ENCODE measurements around the gene XPO6. TPM values are rescaled to one million over a fixed set of nuclear protein-coding genes. Genes with fewer than 3 reads are reported as not detected.
A peak's percentile ranks its signal among the peaks of the same experiment; 100 is the strongest.

Gene XPO6
- total and polyA plus RNA-seq, 7 experiments from 2014 or later: 89.5 to 437 (median 371) TPM

DNA sequence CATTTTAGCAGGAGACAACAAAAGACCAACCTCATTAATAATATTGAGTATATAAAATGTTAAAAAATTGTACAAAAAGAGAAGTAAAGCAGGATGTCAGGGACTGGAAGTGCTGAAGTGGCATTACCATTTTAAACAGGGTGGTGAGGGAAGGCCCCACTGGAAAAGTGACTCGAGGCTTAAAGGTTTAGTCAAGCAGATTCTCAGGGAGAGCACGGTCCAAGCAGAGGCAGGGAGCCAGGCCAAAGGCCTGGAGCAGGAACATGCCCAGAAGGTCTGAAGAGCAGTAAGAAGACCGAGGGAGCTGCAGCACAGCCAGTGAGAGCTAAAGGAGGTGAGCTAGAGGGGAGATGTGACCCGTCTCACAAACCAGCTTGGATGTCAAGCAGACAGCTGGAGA, 7.6 kb downstream of the XPO6 start:
- Mint-ChIP-seq H3K4me3 (no peak overlapping the region), H3K27me3 (no peaks in the 10 kb centered on the region), H3K27ac (no peak overlapping the region), H3K4me1 (peaks cover 0 to 47% (median 42%) of the 10 kb centered on the region in 7 donors), H3K9me3 (peaks cover 0 to 2% (median 0%) of the 10 kb centered on the region in 11 donors), H3K36me3 (peaks cover 18 to 41% (median 34%) of the 10 kb centered on the region in 5 donors)
- Histone ChIP-seq H3K27me3 (ENCODE audit: control insufficient read depth in 2 of 2, insufficient read depth in 2 of 2, low read length in 2 of 2) (no peaks in the 10 kb centered on the region), H3K27ac (ENCODE audit: low read depth, low read length) (peak overlapping the region; percentile 45), H3K4me1 (ENCODE audit: control insufficient read depth in 2 of 2, insufficient read depth in 2 of 2, low read length in 2 of 2) (peaks cover 35 to 63% of the 10 kb centered on the region in 2 donors), H3K9me3 (ENCODE audit: control insufficient read depth in 2 of 3, low read length in 3 of 3) (no peaks in the 10 kb centered on the region), H3K36me3 (ENCODE audit: control insufficient read depth in 2 of 3, insufficient read depth in 3 of 3, low read length in 3 of 3) (peaks cover 29 to 68% (median 35%) of the 10 kb centered on the region in 3 experiments), H3K4me3 (ENCODE audit: low read length) (no peak overlapping the region)
- CTCF ChIA-PET: interaction anchor here (0.8 to 2.4 kb wide), 5 partner anchors 11 to 55 kb away, joined by 3 to 8 read pairs (median 3); no protein-coding TSS in a partner anchor
- DNase-seq (no peak), ATAC-seq (no peak)
- POLR2A ChIA-PET: interaction anchor here (0.6 to 1.3 kb wide), 8 partner anchors 12 to 271 kb away, joined by 3 to 4 read pairs (median 3); no protein-coding TSS in a partner anchor
- intact Hi-C loops (cut with micrococcal nuclease): no loop called here

DNA sequence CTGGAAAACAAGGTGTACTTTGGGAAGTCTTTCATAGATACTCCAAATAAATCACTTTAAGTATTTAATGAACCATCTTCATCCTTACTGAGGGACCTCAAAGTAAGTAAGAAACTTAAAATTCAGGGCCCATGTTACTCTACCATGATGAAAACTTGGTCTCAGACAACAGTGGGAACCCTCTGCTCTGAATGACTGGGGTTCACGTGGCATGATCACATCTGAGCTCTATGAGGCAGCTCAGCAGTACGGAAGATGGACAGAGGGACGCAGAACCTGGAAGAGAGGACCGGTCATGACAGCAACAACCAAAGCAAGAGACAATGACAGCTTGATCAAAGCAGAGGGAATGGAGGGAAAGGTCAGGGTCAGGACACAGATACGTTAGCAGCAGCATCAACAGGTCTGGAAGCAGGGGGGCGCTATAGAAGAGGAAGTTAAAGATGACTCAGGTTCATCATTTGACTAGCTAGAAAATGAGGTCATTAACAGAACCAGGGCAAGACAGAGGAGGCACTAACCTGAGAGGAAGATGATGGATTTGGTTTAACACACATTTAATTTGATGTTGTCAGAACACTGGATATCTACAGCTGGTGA, 9.5 kb downstream of the XPO6 start:
- no peak overlapping the region for H3K4me3 ChIP-seq (ENCODE audit: low read length)
- peak overlapping the region; percentile 20 for H3K27ac ChIP-seq (ENCODE audit: low read depth, low read length)
- peaks cover 29 to 58% (median 30%) of the 10 kb centered on the region in 3 experiments for H3K36me3 ChIP-seq (ENCODE audit: control insufficient read depth in 2 of 3, insufficient read depth in 3 of 3, low read length in 3 of 3)
- ATAC-seq (peak; percentile 80), DNase-seq (no peak)
- Mint-ChIP-seq H3K27ac (peak overlapping the region in 2 of 9 donors; percentile 68 to 78), H3K4me1 (peaks cover 11 to 39% (median 23%) of the 10 kb centered on the region in 7 donors), H3K9me3 (peaks cover 0 to 2% (median 0%) of the 10 kb centered on the region in 11 donors), H3K27me3 (no peaks in the 10 kb centered on the region), H3K36me3 (peaks cover 13 to 29% (median 22%) of the 10 kb centered on the region in 5 donors), H3K4me3 (peak overlapping the region in 8 of 10 donors; percentile 4 to 74 (median 42))
- H3K9me3 ChIP-seq (ENCODE audit: control insufficient read depth in 2 of 3, low read length in 3 of 3): no peaks in the 10 kb centered on the region
- POLR2A ChIA-PET: interaction anchor here (1.4 to 2.1 kb wide), 4 partner anchors 8 to 60 kb away, joined by 4 to 7 read pairs (median 6); no protein-coding TSS in a partner anchor
- H3K4me1 ChIP-seq (ENCODE audit: control insufficient read depth in 2 of 2, insufficient read depth in 2 of 2, low read length in 2 of 2): peaks cover 24 to 48% of the 10 kb centered on the region in 2 donors
- no peaks in the 10 kb centered on the region for H3K27me3 ChIP-seq (ENCODE audit: control insufficient read depth in 2 of 2, insufficient read depth in 2 of 2, low read length in 2 of 2)
- CTCF ChIA-PET: interaction anchor here (0.6 to 2.4 kb wide), 3 partner anchors 12 to 16 kb away, joined by 3 to 8 read pairs (median 4); no protein-coding TSS in a partner anchor
- intact Hi-C loops (cut with micrococcal nuclease): loop anchor here in 1 of 2 donors (1.0 kb wide), 1 partner anchor 8 kb away; no protein-coding TSS in a partner anchor

DNA sequence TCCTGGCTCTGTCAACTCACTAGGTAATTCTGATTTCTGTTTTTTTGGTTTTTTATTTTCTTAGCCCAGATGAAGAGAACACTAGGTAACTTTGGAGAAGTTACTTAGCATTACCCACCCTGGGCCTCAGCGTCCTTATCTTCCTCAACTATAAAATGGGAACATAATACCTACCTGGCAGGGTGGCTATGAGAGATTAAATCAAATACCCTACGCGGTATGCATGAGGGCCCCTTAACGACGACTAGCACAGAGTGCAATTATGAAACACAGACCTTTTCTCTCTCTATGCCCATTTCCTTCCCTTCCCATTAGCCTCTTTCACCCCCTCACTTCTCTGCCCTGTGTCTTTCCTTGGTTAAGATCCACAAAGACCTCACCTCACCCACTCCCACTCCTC, 11.1 kb downstream of the XPO6 start:
- Mint-ChIP-seq H3K27ac (peak overlapping the region in 7 of 9 donors; percentile 24 to 89 (median 68)), H3K9me3 (peaks cover 0 to 2% (median 0%) of the 10 kb centered on the region in 11 donors), H3K4me3 (peak overlapping the region in 6 of 10 donors; percentile 5 to 74 (median 45)), H3K27me3 (no peaks in the 10 kb centered on the region), H3K36me3 (peaks cover 13 to 34% (median 27%) of the 10 kb centered on the region in 5 donors), H3K4me1 (peaks cover 18 to 45% (median 28%) of the 10 kb centered on the region in 7 donors)
- no peak overlapping the region for H3K4me3 ChIP-seq (ENCODE audit: low read length)
- POLR2A ChIA-PET: interaction anchor here (1.3 kb wide), 1 partner anchor 10 kb away, joined by 5 read pairs; no protein-coding TSS in a partner anchor
- no peaks in the 10 kb centered on the region for H3K27me3 ChIP-seq (ENCODE audit: control insufficient read depth in 2 of 2, insufficient read depth in 2 of 2, low read length in 2 of 2)
- peaks cover 29 to 51% (median 29%) of the 10 kb centered on the region in 3 experiments for H3K36me3 ChIP-seq (ENCODE audit: control insufficient read depth in 2 of 3, insufficient read depth in 3 of 3, low read length in 3 of 3)
- intact Hi-C loops (cut with micrococcal nuclease): no loop called here
- ATAC-seq (no peak), DNase-seq (no peak)
- H3K9me3 ChIP-seq (ENCODE audit: control insufficient read depth in 2 of 3, low read length in 3 of 3): no peaks in the 10 kb centered on the region
- peak overlapping the region; percentile 14 for H3K27ac ChIP-seq (ENCODE audit: low read depth, low read length)
- CTCF ChIA-PET: interaction anchor here (0.7 to 0.9 kb wide), 3 partner anchors 17 to 64 kb away, joined by 3 to 5 read pairs (median 3); no protein-coding TSS in a partner anchor
- H3K4me1 ChIP-seq (ENCODE audit: control insufficient read depth in 2 of 2, insufficient read depth in 2 of 2, low read length in 2 of 2): peaks cover 18 to 55% of the 10 kb centered on the region in 2 donors

DNA sequence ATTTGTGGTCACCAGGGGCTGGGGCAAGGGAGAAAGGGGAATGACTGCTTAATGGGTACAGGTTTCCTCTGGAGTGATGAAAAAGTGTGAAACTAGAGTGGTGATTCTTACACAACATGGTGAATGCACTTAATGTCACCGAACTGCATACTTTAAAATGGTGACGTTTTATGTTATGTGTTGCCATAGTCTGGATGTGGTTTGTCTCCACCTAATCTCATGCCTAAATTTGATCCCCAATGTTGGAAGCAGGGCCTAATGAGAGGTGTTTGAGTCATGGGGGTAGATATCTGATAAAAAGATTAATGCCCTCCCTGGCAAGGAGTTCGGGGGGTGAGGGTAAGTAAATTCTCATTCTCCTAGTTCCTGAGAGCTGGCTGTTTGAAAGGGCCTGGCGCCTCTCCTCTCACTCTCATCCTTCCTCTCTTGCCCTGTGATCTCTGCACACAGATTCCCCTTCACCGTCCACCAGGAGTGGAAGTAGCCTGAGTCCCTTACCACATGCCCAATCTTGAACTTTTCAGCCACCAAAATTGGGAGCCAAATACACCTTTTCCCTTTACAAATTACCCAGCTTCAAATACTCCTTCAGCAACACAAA, 15.3 kb downstream of the XPO6 start:
- ChIA-PET CTCF (interaction anchor here (0.7 to 1.6 kb wide), 3 partner anchors 8 to 48 kb away, joined by 3 to 6 read pairs (median 4); no protein-coding TSS in a partner anchor), POLR2A (interaction anchor here (0.9 to 1.8 kb wide), 5 partner anchors 10 to 47 kb away, joined by 3 to 13 read pairs (median 5); no protein-coding TSS in a partner anchor)
- ATAC-seq (no peak), DNase-seq (no peak)
- intact Hi-C loops (cut with micrococcal nuclease): no loop called here
- H3K36me3 ChIP-seq (ENCODE audit: control insufficient read depth in 2 of 3, insufficient read depth in 3 of 3, low read length in 3 of 3): peaks cover 0 to 21% (median 11%) of the 10 kb centered on the region in 3 experiments
- Mint-ChIP-seq H3K27me3 (no peaks in the 10 kb centered on the region), H3K36me3 (peaks cover 10 to 42% (median 31%) of the 10 kb centered on the region in 5 donors), H3K9me3 (peaks cover 0 to 2% (median 0%) of the 10 kb centered on the region in 11 donors), H3K4me3 (peak overlapping the region in 7 of 10 donors; percentile 1 to 86 (median 68)), H3K4me1 (peaks cover 52 to 84% (median 66%) of the 10 kb centered on the region in 7 donors), H3K27ac (peak overlapping the region; percentile 72 to 99 (median 95))
- H3K27ac ChIP-seq (ENCODE audit: low read depth, low read length): peak overlapping the region; percentile 77
- no peaks in the 10 kb centered on the region for H3K27me3 ChIP-seq (ENCODE audit: control insufficient read depth in 2 of 2, insufficient read depth in 2 of 2, low read length in 2 of 2)
- no peaks in the 10 kb centered on the region for H3K9me3 ChIP-seq (ENCODE audit: control insufficient read depth in 2 of 3, low read length in 3 of 3)
- peaks cover 31 to 60% of the 10 kb centered on the region in 2 donors for H3K4me1 ChIP-seq (ENCODE audit: control insufficient read depth in 2 of 2, insufficient read depth in 2 of 2, low read length in 2 of 2)
- no peak overlapping the region for H3K4me3 ChIP-seq (ENCODE audit: low read length)

DNA sequence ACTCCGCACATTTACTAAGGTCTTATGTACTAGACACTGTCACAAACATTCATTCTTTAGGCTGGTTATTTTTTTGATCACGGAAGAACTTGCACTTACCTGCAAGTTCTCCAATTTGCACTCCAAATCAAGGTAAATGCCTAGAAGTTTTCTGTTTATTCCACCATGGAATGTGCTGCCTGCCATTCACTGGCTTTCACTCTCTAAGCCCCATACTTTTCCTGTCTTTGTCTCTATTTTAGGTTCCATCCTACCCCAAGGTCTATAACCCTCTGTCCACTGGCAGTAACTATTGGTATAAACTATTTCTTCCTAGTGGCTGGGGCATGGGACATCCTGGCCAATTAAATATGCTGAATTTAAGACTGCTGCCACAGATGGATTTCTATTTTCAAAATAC, 15.9 kb downstream of the XPO6 start:
- intact Hi-C loops (cut with micrococcal nuclease): no loop called here
- ATAC-seq: no peak
- Mint-ChIP-seq H3K36me3 (peaks cover 5 to 39% (median 30%) of the 10 kb centered on the region in 5 donors), H3K27me3 (no peaks in the 10 kb centered on the region), H3K27ac (peak overlapping the region; percentile 3 to 99 (median 95)), H3K9me3 (no peaks in the 10 kb centered on the region), H3K4me3 (peak overlapping the region in 8 of 10 donors; percentile 2 to 86 (median 35)), H3K4me1 (peaks cover 50 to 84% (median 67%) of the 10 kb centered on the region in 7 donors)
- CTCF ChIA-PET: interaction anchor here (1.9 to 2.6 kb wide), 2 partner anchors 45 to 59 kb away, joined by 4 to 7 read pairs; no protein-coding TSS in a partner anchor
- Histone ChIP-seq H3K27ac (ENCODE audit: low read depth, low read length) (peak overlapping the region; percentile 77), H3K27me3 (ENCODE audit: control insufficient read depth in 2 of 2, insufficient read depth in 2 of 2, low read length in 2 of 2) (no peaks in the 10 kb centered on the region), H3K36me3 (ENCODE audit: control insufficient read depth in 2 of 3, insufficient read depth in 3 of 3, low read length in 3 of 3) (peaks cover 0 to 19% (median 9%) of the 10 kb centered on the region in 3 experiments), H3K9me3 (ENCODE audit: control insufficient read depth in 2 of 3, low read length in 3 of 3) (no peaks in the 10 kb centered on the region), H3K4me3 (ENCODE audit: low read length) (no peak overlapping the region), H3K4me1 (ENCODE audit: control insufficient read depth in 2 of 2, insufficient read depth in 2 of 2, low read length in 2 of 2) (peaks cover 31 to 59% of the 10 kb centered on the region in 2 donors)
- DNase-seq: no peak
- POLR2A ChIA-PET: interaction anchor here (3.8 kb wide), 1 partner anchor 14 kb away, joined by 53 read pairs; no protein-coding TSS in a partner anchor

Data from naive thymus-derived CD4-positive, alpha-beta T cell (primary cell).